GM12892 (cell line): ENCODE results near the gene SPI1. TPM values are rescaled to one million over a fixed set of nuclear protein-coding genes. Genes with fewer than 3 reads are reported as not detected.

ENCODE experiments used
- DNase-seq: peaks from one replicate; pipeline ENCODE4 v3.0.0; 2011; ENCODE audit not compliant: insufficient read length
- FAIRE-seq: peaks from 2 replicates; lab custom pipeline; 2011; peaks lifted over from hg19 to GRCh38; lab: Jason Lieb, UNC
- POLR2A ChIP-seq: IDR thresholded peaks from 2 replicates; pipeline ENCODE4 v1.6.1; 2011; ENCODE audit warnings: low read depth, low read length, control low read depth
- POLR2AphosphoS5 ChIP-seq: IDR thresholded peaks from 2 replicates; pipeline ENCODE4 v1.6.1; 2011; ENCODE audit warnings: low read depth, low read length, control low read depth
- TAF1 ChIP-seq: IDR thresholded peaks from 2 replicates; pipeline ENCODE4 v1.6.1; 2011; ENCODE audit warnings: low read depth, mild to moderate bottlenecking, control low read depth, low read length, borderline replicate concordance
- polyA plus RNA-seq: library from polyadenylated mRNA; unstranded; fragments of >200 nt; gene quantifications from one replicate; pipeline ENCODE4 v1.2.1, GENCODE V29; 2012; ENCODE audit warnings: missing spikeins, inconsistent platforms; ENCODE audit not compliant: missing spikeins

The SPI1 gene
- 5.5 TPM for polyA plus RNA-seq

GRCh38 chr11:47378010-47378835 lies at the start of gene SPI1:
Gene SPI1, minus strand, starts transcription at chr11:47378547. Its CDS starts 194 bp downstream, at chr11:47378353.
- TF ChIP-seq POLR2A (peak; percentile 77), TAF1 (peak; percentile 56; the same call in 1 of the 2 replicates), POLR2AphosphoS5 (peak; percentile 87)
- FAIRE-seq (peak; percentile 95), DNase-seq (peak; percentile 80)

- DNase-seq (peak; percentile 95), FAIRE-seq (peak; percentile 100)
- TF ChIP-seq POLR2AphosphoS5 (peak; percentile 89), TAF1 (peak; percentile 99), POLR2A (peak; percentile 94)
These were observed 48.0 kb upstream of the SPI1 start, which contains the start of gene PSMC3 for GRCh38 chr11:47426062-47426956. Gene PSMC3, minus strand, starts transcription at chr11:47426439. Its CDS starts 160 bp downstream, at chr11:47426279.

GRCh38 chr11:47425611-47426010 lies 47.3 kb upstream of the SPI1 start:
- no peak for DNase-seq
- no peak for FAIRE-seq
- no peak for TF ChIP-seq POLR2AphosphoS5
- no peak for TF ChIP-seq POLR2A
- no peak for TF ChIP-seq TAF1

GRCh38 chr11:47418454-47419259 lies 40.3 kb upstream of the SPI1 start:
- no peak for DNase-seq
- no peak for FAIRE-seq
- TF ChIP-seq POLR2A (peak; percentile 14; the same call in 1 of the 2 replicates), TAF1 (no peak), POLR2AphosphoS5 (peak; percentile 38; the same call in 1 of the 2 replicates)

- no peak for FAIRE-seq
- TF ChIP-seq TAF1: no peak
These were observed 39.4 kb upstream of the SPI1 start for GRCh38 chr11:47417712-47418111.

GRCh38 chr11:47415949-47416472 lies 37.7 kb upstream of the SPI1 start:
- no peak for FAIRE-seq
- DNase-seq: no peak
- peak; percentile 40 for TF ChIP-seq POLR2AphosphoS5
- no peak for TF ChIP-seq POLR2A

More at GRCh38 chr11:47417712-47418111, 39.4 kb upstream of the SPI1 start:
- no peak for DNase-seq

GRCh38 chr11:47415091-47415854 lies 36.9 kb upstream of the SPI1 start:
- TF ChIP-seq POLR2AphosphoS5: no peak; the same call in none of the 2 replicates
- no peak for TF ChIP-seq TAF1
- TF ChIP-seq POLR2A: peak; percentile 43
- DNase-seq: no peak
- no peak for FAIRE-seq

GRCh38 chr11:47414685-47415070 lies 36.3 kb upstream of the SPI1 start:
- FAIRE-seq (no peak), DNase-seq (no peak)
- TF ChIP-seq POLR2A: no peak
- peak; percentile 6; the same call in 1 of the 2 replicates for TF ChIP-seq POLR2AphosphoS5

- TF ChIP-seq POLR2AphosphoS5 (no peak), TAF1 (no peak), POLR2A (no peak)
- FAIRE-seq (no peak), DNase-seq (no peak)
These were observed 35.7 kb upstream of the SPI1 start for GRCh38 chr11:47413908-47414684.
